ENCODE data around the gene MDH1.

Gene MDH1

DNA sequence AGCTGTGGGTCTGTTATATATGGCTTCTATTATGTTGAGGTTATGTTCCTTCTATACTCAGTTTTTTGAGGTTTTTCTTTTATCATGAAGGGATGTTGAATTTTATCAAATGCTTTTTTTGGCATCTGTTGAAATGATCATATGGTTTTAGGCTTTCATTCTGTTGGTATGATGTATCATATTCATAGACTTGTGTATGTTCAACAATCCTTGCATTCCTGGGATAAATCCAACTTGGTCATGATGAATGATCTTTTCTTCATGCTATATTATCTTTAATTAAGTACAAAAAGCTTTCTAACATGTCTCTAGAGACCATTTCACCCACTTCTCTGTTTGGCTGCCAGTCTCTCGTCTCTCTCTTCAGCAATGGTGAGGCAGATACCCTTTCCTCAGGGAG, 54.2 kb downstream of the MDH1 start:
- CTCF ChIA-PET: interaction anchor here (0.7 kb wide), 1 partner anchor 176 kb away, joined by 4 read pairs; no protein-coding TSS in a partner anchor
- POLR2A ChIA-PET: no interaction called here
- no peaks in the 10 kb centered on the region for H3K9me3 ChIP-seq (ENCODE audit: control insufficient read depth, insufficient read depth, low read depth, low read length)

DNA sequence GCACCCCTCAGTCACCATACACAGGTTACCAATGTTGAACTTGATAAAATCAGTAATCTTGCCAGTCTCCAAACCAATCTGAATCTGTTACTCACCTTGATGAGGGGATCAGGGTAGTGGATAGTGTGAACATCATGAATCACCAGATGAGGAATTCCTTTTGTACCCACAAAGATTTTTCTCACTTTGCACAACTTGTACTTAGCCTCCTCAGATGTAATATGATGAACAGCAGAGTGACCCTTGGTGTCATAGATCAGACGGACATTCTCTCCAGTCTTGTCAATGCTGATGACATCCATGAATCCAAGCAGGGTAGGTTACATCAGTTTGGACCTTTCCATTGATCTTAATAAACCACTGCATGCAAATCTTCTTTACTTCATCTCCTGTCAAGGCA, 54.7 kb downstream of the MDH1 start:
- CTCF ChIA-PET: no interaction called here
- POLR2A ChIA-PET: no interaction called here
- H3K27ac ChIP-seq (ENCODE audit: extremely low read depth, low read depth, low read length): no peak overlapping the region
- no peaks in the 10 kb centered on the region for H3K4me1 ChIP-seq (ENCODE audit: control insufficient read depth, insufficient read depth, low read length)
- H3K36me3 ChIP-seq (ENCODE audit: control insufficient read depth in 2 of 2, insufficient read depth in 1 of 2, low read length in 2 of 2): no peaks in the 10 kb centered on the region
- no peaks in the 10 kb centered on the region for H3K9me3 ChIP-seq (ENCODE audit: control insufficient read depth, insufficient read depth, low read depth, low read length)
- H3K4me3 ChIP-seq (ENCODE audit: low read depth, low read length): no peak overlapping the region
- no peak for TF ChIP-seq GLI2 (tag by site-specific recombination; IDR thresholded peaks at IDR 0.05; ENCODE audit: borderline replicate concordance, low read depth)
- TF ChIP-seq, protein P1, sequence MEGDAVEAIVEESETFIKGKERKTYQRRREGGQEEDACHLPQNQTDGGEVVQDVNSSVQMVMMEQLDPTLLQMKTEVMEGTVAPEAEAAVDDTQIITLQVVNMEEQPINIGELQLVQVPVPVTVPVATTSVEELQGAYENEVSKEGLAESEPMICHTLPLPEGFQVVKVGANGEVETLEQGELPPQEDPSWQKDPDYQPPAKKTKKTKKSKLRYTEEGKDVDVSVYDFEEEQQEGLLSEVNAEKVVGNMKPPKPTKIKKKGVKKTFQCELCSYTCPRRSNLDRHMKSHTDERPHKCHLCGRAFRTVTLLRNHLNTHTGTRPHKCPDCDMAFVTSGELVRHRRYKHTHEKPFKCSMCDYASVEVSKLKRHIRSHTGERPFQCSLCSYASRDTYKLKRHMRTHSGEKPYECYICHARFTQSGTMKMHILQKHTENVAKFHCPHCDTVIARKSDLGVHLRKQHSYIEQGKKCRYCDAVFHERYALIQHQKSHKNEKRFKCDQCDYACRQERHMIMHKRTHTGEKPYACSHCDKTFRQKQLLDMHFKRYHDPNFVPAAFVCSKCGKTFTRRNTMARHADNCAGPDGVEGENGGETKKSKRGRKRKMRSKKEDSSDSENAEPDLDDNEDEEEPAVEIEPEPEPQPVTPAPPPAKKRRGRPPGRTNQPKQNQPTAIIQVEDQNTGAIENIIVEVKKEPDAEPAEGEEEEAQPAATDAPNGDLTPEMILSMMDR (tag by site-specific recombination; IDR thresholded peaks at IDR 0.05): no peak
- TF ChIP-seq ZNF416 (tag by site-specific recombination; IDR thresholded peaks at IDR 0.05): no peak
- no peak for TF ChIP-seq SP2 (tag by site-specific recombination; IDR thresholded peaks at IDR 0.05)
- no peak for TF ChIP-seq HOXC10 (CRISPR knock-in tag; IDR thresholded peaks at IDR 0.05)
- no peak for TF ChIP-seq ZNF768 (tag by site-specific recombination; IDR thresholded peaks at IDR 0.05)
- no peak for TF ChIP-seq ZNF175 (tag by site-specific recombination; IDR thresholded peaks at IDR 0.05)
- no peak for TF ChIP-seq BCL11B (tag by site-specific recombination; IDR thresholded peaks at IDR 0.05; ENCODE audit: low read depth)

More for the DNA sequence above, 54.2 kb downstream of the MDH1 start:
- Histone ChIP-seq H3K4me1 (ENCODE audit: control insufficient read depth, insufficient read depth, low read length) (no peaks in the 10 kb centered on the region), H3K4me3 (ENCODE audit: low read depth, low read length) (no peak overlapping the region), H3K36me3 (ENCODE audit: control insufficient read depth in 2 of 2, insufficient read depth in 1 of 2, low read length in 2 of 2) (no peaks in the 10 kb centered on the region), H3K27ac (ENCODE audit: extremely low read depth, low read depth, low read length) (no peak overlapping the region)
- TF ChIP-seq ZNF560 (tag by site-specific recombination; IDR thresholded peaks at IDR 0.05; ENCODE audit: borderline replicate concordance) (no peak), ZNF266 (tag by site-specific recombination; IDR thresholded peaks at IDR 0.05; ENCODE audit: low read depth) (no peak), OVOL3 (tag by site-specific recombination; IDR thresholded peaks at IDR 0.05) (no peak), RBAK (tag by site-specific recombination; IDR thresholded peaks at IDR 0.05) (no peak)
- TF ChIP-seq, protein P2, sequence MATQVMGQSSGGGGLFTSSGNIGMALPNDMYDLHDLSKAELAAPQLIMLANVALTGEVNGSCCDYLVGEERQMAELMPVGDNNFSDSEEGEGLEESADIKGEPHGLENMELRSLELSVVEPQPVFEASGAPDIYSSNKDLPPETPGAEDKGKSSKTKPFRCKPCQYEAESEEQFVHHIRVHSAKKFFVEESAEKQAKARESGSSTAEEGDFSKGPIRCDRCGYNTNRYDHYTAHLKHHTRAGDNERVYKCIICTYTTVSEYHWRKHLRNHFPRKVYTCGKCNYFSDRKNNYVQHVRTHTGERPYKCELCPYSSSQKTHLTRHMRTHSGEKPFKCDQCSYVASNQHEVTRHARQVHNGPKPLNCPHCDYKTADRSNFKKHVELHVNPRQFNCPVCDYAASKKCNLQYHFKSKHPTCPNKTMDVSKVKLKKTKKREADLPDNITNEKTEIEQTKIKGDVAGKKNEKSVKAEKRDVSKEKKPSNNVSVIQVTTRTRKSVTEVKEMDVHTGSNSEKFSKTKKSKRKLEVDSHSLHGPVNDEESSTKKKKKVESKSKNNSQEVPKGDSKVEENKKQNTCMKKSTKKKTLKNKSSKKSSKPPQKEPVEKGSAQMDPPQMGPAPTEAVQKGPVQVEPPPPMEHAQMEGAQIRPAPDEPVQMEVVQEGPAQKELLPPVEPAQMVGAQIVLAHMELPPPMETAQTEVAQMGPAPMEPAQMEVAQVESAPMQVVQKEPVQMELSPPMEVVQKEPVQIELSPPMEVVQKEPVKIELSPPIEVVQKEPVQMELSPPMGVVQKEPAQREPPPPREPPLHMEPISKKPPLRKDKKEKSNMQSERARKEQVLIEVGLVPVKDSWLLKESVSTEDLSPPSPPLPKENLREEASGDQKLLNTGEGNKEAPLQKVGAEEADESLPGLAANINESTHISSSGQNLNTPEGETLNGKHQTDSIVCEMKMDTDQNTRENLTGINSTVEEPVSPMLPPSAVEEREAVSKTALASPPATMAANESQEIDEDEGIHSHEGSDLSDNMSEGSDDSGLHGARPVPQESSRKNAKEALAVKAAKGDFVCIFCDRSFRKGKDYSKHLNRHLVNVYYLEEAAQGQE (tag by site-specific recombination; IDR thresholded peaks at IDR 0.05): no peak
- TF ChIP-seq, protein P3, sequence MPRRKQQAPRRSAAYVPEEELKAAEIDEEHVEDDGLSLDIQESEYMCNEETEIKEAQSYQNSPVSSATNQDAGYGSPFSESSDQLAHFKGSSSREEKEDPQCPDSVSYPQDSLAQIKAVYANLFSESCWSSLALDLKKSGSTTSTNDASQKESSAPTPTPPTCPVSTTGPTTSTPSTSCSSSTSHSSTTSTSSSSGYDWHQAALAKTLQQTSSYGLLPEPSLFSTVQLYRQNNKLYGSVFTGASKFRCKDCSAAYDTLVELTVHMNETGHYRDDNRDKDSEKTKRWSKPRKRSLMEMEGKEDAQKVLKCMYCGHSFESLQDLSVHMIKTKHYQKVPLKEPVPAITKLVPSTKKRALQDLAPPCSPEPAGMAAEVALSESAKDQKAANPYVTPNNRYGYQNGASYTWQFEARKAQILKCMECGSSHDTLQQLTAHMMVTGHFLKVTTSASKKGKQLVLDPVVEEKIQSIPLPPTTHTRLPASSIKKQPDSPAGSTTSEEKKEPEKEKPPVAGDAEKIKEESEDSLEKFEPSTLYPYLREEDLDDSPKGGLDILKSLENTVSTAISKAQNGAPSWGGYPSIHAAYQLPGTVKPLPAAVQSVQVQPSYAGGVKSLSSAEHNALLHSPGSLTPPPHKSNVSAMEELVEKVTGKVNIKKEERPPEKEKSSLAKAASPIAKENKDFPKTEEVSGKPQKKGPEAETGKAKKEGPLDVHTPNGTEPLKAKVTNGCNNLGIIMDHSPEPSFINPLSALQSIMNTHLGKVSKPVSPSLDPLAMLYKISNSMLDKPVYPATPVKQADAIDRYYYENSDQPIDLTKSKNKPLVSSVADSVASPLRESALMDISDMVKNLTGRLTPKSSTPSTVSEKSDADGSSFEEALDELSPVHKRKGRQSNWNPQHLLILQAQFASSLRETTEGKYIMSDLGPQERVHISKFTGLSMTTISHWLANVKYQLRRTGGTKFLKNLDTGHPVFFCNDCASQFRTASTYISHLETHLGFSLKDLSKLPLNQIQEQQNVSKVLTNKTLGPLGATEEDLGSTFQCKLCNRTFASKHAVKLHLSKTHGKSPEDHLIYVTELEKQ (tag by site-specific recombination; IDR thresholded peaks at IDR 0.05; ENCODE audit: borderline replicate concordance): no peak
- TF ChIP-seq, protein P4, sequence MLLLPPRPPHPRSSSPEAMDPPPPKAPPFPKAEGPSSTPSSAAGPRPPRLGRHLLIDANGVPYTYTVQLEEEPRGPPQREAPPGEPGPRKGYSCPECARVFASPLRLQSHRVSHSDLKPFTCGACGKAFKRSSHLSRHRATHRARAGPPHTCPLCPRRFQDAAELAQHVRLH (tag by site-specific recombination; IDR thresholded peaks at IDR 0.05): no peak
- TF ChIP-seq, protein P5, sequence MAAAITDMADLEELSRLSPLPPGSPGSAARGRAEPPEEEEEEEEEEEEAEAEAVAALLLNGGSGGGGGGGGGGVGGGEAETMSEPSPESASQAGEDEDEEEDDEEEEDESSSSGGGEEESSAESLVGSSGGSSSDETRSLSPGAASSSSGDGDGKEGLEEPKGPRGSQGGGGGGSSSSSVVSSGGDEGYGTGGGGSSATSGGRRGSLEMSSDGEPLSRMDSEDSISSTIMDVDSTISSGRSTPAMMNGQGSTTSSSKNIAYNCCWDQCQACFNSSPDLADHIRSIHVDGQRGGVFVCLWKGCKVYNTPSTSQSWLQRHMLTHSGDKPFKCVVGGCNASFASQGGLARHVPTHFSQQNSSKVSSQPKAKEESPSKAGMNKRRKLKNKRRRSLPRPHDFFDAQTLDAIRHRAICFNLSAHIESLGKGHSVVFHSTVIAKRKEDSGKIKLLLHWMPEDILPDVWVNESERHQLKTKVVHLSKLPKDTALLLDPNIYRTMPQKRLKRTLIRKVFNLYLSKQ (tag by site-specific recombination; IDR thresholded peaks at IDR 0.05; ENCODE audit: borderline replicate concordance): no peak

All from HEK293 (cell line).